Type B pancreatic cell (in vitro differentiated cells): ENCODE data around the gene NCKIPSD. TPM values are rescaled to one million over a fixed set of nuclear protein-coding genes. Genes with fewer than 3 reads are reported as not detected.

Source experiments
- DNase-seq: peaks from one replicate; pipeline ENCODE4 v3.0.0; 2021; ENCODE audit warnings: mixed read lengths; ENCODE audit not compliant: unreplicated experiment; ENCODE audit errors: extremely low spot score
- H3K27ac Mint-ChIP-seq: 2 replicates; pipeline ENCODE4 v1.8.0; 2021; ENCODE audit warnings: mild to moderate bottlenecking, mixed read lengths
- H3K27me3 Mint-ChIP-seq: 2 replicates; pipeline ENCODE4 v1.8.0; 2021; ENCODE audit warnings: mixed read lengths
- H3K36me3 Mint-ChIP-seq: 2 replicates; pipeline ENCODE4 v1.8.0; 2021; ENCODE audit warnings: mixed read lengths
- H3K4me1 Mint-ChIP-seq: one replicate; pipeline ENCODE4 v1.8.0; 2021; ENCODE audit warnings: mixed read lengths; ENCODE audit not compliant: unreplicated experiment
- H3K4me3 Mint-ChIP-seq: 2 replicates; pipeline ENCODE4 v1.8.0; 2021; ENCODE audit warnings: mild to moderate bottlenecking, mixed read lengths
- H3K9me3 Mint-ChIP-seq: 2 replicates; pipeline ENCODE4 v1.8.0; 2021; ENCODE audit warnings: mixed read lengths
- total RNA-seq: library from RNA; stranded (reverse); gene quantifications from 2 replicates; pipeline ENCODE4 v1.2.1, GENCODE V29; 2021; ENCODE audit warnings: low replicate concordance
- TF ChIP-seq, protein P1 (sequence below): fragments of 200-600 bp; sonication (generic); conservative IDR thresholded peaks from 2 replicates; pipeline ENCODE4 v1.5.0; 2021; ENCODE audit warnings: antibody characterized with exemption, mild to moderate bottlenecking

The NCKIPSD gene
- total RNA-seq, 1 donor from 2014 or later: 22.1 TPM

DNA sequence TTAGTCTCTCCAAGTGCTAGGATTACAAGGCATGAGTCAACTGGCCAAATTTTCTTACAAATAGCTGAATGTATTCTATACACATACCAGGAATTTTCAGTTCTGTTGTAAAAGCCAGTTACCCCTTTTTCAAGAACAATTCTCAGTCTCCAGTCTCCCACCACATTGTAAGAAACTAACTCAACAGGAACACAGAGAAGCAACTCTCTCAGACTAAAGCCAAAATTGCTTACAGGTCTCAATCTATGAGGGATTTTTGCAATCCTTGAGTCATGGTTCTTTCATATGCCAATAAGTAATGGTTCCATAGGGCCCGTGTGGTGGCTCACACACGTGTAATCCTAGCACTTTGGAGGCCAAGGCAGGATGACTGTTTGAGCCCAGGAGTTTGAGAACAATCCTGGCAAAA, 22.8 kb upstream of the NCKIPSD start:
- no peaks in the 10 kb centered on the region for H3K9me3 Mint-ChIP-seq
- DNase-seq: no peak
- peak overlapping the region; percentile 79 for H3K27ac Mint-ChIP-seq
- peak overlapping the region; percentile 44 for H3K4me3 Mint-ChIP-seq
- TF ChIP-seq, protein P1, sequence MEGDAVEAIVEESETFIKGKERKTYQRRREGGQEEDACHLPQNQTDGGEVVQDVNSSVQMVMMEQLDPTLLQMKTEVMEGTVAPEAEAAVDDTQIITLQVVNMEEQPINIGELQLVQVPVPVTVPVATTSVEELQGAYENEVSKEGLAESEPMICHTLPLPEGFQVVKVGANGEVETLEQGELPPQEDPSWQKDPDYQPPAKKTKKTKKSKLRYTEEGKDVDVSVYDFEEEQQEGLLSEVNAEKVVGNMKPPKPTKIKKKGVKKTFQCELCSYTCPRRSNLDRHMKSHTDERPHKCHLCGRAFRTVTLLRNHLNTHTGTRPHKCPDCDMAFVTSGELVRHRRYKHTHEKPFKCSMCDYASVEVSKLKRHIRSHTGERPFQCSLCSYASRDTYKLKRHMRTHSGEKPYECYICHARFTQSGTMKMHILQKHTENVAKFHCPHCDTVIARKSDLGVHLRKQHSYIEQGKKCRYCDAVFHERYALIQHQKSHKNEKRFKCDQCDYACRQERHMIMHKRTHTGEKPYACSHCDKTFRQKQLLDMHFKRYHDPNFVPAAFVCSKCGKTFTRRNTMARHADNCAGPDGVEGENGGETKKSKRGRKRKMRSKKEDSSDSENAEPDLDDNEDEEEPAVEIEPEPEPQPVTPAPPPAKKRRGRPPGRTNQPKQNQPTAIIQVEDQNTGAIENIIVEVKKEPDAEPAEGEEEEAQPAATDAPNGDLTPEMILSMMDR: no peak
- H3K36me3 Mint-ChIP-seq: peaks cover 38% of the 10 kb centered on the region
- no peaks in the 10 kb centered on the region for H3K27me3 Mint-ChIP-seq
- H3K4me1 Mint-ChIP-seq: peaks cover 20% of the 10 kb centered on the region

DNA sequence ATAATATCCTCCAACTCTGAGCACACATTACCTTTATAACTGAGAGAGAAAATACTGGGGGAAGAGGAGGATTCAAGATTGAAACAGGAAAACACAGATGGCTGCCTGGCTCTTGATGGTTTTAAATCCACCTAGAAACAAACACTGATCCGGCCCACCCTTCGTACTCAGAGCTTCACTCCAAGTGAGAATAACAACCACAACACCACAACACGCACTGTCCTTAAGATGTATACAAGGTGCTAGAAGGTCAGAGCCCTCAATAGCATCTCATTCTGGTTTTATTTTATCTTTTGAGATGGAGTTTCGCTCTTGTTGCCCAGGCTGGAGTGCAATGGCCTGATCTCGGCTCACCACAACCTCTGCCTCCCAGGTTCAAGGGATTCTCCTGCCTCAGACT, 21.4 kb upstream of the NCKIPSD start:
- Mint-ChIP-seq H3K27ac (no peak overlapping the region), H3K9me3 (peaks cover 4% of the 10 kb centered on the region), H3K4me3 (no peak overlapping the region), H3K36me3 (peaks cover 43% of the 10 kb centered on the region), H3K27me3 (no peaks in the 10 kb centered on the region), H3K4me1 (peaks cover 28% of the 10 kb centered on the region)
- DNase-seq: no peak
- TF ChIP-seq, protein P1: no peak

DNA sequence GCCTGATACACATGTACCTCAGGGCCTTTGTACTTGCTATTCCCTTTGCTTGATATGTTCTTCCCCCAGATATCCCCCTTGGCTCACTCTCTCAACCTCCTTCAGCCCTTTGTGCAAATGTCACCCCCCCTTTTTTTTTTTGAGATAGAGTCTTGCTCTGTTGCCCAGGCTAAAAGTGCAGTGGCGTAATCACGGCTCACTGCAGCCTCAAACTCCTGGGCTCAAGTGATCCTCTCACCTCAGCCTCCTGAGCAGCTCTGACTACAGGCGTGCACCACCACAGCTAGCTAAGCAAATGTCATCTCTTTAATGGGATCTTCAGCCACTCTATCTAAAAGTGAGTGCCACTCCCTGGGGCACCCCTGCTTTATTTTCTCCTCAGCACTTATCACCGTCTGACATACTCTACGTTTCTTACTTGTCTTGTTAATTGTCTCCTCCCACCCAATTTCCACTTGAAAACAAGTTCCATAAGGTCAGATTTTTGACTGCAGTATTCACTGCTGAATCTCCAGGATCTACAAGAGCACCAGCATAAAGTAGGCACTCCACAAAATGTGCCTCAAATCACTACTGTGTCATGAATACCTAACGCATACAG, 16.7 kb upstream of the NCKIPSD start:
- no peak for DNase-seq
- H3K4me3 Mint-ChIP-seq: no peak overlapping the region
- H3K27me3 Mint-ChIP-seq: no peaks in the 10 kb centered on the region
- TF ChIP-seq, protein P1: no peak
- no peak overlapping the region for H3K27ac Mint-ChIP-seq
- H3K9me3 Mint-ChIP-seq: peaks cover 4% of the 10 kb centered on the region
- peaks cover 12% of the 10 kb centered on the region for H3K4me1 Mint-ChIP-seq
- peaks cover 30% of the 10 kb centered on the region for H3K36me3 Mint-ChIP-seq

DNA sequence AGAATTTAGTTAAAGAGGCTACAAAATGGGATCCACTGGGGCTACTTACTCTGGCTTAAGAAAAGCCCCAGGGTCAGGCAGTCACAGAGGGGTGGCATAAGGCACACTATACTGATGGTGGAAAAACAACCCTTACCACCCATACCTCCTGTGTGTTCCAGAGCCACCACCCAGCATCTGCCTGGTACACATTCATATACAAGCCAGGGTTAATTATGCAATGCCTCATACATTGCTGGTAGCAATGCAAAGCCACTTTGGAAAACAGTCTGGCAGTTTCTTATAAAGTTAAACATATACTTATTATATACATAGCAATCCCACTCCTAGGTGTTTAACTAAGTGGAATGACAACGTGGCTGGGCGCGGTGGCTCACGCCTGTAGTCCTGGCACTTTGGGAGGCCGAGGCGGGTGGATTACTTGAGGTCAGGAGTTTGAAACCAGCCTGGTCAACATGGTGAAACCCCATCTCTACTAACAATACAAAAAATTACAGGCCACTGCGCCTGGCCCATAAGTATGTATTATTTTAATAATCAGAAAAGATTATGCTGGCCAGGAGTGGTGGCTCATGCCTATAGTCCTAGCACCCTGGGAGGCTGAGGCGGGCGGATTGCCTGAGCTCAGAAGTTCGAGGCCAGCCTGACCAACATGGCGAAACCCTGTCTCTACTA, 15.2 kb upstream of the NCKIPSD start:
- peaks cover 24% of the 10 kb centered on the region for H3K36me3 Mint-ChIP-seq
- no peaks in the 10 kb centered on the region for H3K27me3 Mint-ChIP-seq
- no peak overlapping the region for H3K27ac Mint-ChIP-seq

DNA sequence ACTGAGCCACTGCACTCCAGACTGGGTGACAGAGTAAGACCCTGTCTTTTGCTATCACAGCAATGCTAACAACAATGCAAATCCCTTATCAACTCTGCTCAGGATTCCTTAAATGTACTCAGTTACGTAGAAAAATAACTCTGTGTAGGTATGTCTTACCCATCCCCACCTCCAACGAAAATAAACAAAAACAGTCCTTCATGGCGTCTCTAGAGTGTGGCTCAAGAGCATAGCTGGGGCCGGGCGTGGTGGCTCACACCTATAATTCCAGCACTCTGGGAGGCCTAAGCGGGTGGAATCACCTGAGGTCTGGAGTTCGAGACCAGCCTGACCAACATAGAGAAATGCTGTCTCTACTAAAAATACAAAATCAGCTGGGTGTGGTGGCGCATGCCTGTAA, 13.2 kb upstream of the NCKIPSD start:
- peaks cover 18% of the 10 kb centered on the region for H3K4me1 Mint-ChIP-seq
- no peak overlapping the region for H3K4me3 Mint-ChIP-seq
- peaks cover 4% of the 10 kb centered on the region for H3K9me3 Mint-ChIP-seq
- no peak overlapping the region for H3K27ac Mint-ChIP-seq
- H3K27me3 Mint-ChIP-seq: no peaks in the 10 kb centered on the region
- DNase-seq: no peak
- peaks cover 26% of the 10 kb centered on the region for H3K36me3 Mint-ChIP-seq
- TF ChIP-seq, protein P1: no peak

More for the DNA sequence above, 15.2 kb upstream of the NCKIPSD start:
- Mint-ChIP-seq H3K4me3 (no peak overlapping the region), H3K9me3 (peaks cover 4% of the 10 kb centered on the region), H3K4me1 (peaks cover 14% of the 10 kb centered on the region)
- no peak for DNase-seq
- TF ChIP-seq, protein P1: no peak
